NCI-H1417 treated with DMSO at 0.1 percent for 48 hours (cell line): ENCODE measurements around the gene CEP83.
"Not testable (repeated sequence)": the region's sequence is repeated elsewhere in the genome, so short reads cannot be mapped to it uniquely, and the experiment has no call there.

Experiments
- DNase-seq: peaks from one replicate; lab custom pipeline; 2025; lab: John Stamatoyannopoulos, UW

Gene CEP83

DNA sequence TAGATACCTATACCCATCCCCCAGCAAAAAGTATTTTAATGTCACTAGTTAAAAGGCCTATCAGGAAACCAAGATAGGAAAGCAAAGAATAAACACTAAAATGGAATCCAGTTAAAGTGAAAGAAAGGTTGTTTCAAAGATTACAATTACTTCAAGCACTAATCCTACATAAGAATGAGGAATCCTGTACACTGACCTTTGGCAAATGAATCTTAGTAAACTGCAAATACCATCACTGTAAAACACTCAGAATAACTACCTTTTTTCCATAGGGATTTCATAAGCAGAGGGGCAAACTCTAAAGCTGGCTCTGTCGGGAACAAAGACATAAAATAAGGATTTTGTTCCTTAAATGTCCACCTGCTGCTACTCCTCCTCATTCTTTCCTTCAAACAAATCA is 25.9 kb downstream of the CEP83 start:
- DNase-seq = no peak

- DNase-seq = no peak
Measured at GRCh38 chr12:94430304-94430703, 29.4 kb downstream of the CEP83 start.

DNA sequence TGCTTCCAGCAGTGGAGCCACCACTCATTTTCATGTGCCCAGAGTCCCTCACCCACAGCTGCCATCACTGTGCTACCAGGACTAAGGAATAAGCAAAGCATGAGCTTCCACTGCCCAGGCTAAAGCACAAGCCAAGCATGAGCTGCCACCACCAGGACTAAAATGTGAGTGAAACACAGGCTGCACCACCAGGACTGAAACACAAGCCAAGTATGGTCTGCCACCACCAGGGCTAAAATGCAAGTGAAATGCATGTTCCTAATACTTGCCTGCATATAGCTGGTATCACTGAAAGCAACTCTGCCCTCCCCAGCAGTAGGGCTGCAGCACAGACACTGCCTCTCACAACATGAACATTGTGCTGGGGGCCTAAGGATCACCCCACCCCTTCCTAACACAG is 30.0 kb downstream of the CEP83 start:
- no peak for DNase-seq

DNA sequence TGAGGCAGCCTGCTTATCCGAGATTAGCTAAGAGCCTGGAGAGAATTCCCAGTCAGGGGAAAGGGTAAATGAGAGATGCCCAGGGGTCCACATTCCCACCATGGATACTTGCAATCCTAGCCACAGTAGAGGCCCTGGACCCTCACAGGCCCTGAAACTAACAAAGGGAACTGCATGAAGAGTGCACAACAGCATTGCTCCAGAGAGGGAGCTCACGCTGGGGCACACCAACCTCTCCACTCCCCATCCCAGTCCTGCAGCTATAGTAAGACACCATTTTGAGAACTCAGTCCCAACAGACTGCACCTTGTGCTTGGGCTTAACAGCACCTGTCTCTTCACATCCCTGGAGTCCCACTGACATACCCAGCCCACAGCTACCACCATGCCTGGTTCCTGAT is 30.5 kb downstream of the CEP83 start:
- DNase-seq = no peak

GRCh38 chr12:94427501-94428381 is 31.9 kb downstream of the CEP83 start:
- no peak for DNase-seq

DNA sequence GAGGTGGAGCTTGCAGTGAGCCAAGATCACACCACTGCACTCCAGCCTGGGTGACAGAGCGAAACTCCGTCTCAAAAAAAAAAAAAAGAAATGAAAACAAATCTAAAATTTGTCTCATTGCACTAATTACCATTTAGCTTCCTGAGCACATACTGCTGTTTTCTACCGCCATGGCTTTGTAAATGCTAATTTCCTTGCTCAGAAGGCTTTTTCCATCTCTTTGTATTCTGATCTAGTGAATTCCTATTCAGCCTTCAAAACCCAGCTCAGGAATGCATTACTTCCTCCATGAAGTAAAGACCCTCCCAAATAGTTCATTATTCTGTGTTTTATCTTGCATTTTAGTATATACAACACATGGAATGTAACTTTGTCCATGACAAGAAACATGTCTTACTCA is 33.6 kb downstream of the CEP83 start:
- no peak for DNase-seq

DNA sequence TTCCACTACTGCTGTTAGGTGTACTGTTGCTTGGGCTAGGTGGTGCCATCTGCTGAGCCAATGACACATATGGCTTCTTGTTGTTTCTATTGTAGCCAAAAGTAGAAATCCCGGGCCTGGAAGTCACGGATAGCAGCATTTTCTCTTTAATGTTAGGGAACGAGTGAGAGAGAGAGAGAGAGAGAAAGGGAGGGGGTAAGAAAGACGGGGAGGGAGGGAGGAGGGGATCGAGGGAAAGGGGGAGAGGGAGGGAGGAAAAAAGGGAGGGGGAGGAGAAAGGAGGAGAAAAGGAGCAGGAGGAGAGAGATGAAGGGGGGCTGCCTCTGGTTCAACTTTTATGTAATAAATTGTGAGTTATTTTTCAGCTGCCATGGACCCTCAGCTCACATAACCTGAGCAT is 34.8 kb downstream of the CEP83 start:
- not testable (repeated sequence) for DNase-seq

- no peak for DNase-seq
Measured at GRCh38 chr12:94421868-94422740, 37.6 kb downstream of the CEP83 start.

GRCh38 chr12:94418517-94418916 is 41.1 kb downstream of the CEP83 start:
- DNase-seq = no peak

DNA sequence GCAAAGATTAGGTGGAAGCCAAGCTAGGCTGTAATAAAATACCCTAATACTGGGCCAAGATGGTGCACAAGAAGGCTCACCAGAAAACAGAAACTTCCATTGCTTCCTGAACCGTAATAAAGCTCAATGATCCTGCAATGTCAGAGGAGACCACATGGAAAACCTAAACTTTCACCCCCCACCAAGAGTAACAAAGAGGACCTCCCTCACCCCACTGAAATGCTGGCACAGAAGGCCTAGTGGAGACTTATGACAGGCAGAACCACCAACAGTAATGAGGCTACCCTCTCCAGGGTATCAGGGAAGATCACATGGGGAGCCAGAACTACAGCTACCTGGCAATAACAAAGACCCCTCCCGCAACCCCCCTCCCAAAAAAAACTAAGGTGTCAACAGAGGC is 43.1 kb downstream of the CEP83 start:
- no peak for DNase-seq

GRCh38 chr12:94415066-94415465 is 44.6 kb downstream of the CEP83 start:
- no peak for DNase-seq

DNA sequence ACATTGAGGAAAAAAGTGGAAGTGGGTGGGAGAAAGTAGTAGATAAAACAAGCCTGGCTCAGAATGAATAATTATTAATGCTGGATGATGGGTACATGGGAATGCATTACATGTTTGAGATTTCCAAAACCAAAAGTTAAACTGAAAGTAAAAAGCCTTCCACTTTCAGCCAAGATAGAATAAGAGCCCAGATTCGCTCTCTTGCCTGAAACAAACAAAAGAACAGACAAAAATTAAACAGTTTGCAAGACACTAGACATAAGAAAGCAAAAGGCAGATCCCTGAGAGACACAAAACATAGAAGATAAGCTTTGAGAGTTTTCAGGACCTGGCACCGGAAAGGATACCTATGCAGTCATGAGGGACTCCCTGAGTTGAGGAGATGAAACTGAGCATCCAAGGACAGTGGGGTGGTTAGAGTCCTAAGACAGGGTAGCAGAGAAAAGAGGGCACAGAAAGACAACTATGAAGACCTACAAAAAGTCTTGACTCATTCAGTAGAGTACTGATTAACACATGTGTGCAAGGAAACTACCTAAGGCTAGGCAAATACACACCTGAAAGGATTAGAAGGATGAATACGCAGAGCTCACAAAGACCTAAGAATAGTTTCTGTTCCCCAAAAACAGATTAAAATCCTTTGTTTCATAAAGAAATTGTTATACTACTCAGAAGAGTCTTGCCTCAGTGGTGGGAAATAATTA is 54.1 kb downstream of the CEP83 start:
- no peak for DNase-seq

DNA sequence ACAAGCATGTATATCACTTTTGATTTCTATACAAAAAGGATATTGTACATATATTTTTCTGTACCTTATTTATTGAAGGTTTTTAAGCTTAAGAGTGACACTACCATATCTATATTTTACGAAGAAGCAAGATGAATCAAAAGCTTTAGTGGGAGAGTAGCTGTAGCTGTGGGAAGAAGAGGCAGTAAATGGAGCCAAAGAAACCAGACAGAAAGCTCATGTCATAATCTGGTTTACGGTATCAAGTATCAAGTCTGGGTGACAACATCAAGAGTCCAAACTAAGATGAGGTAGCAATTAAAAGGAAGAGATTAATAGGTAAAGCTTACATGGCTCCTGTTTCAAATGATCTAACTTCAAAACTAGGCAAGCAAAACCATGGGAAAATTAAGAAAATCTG is 54.8 kb downstream of the CEP83 start:
- no peak for DNase-seq

- no peak for DNase-seq
Measured at GRCh38 chr12:94401326-94401725, 58.3 kb downstream of the CEP83 start.

DNA sequence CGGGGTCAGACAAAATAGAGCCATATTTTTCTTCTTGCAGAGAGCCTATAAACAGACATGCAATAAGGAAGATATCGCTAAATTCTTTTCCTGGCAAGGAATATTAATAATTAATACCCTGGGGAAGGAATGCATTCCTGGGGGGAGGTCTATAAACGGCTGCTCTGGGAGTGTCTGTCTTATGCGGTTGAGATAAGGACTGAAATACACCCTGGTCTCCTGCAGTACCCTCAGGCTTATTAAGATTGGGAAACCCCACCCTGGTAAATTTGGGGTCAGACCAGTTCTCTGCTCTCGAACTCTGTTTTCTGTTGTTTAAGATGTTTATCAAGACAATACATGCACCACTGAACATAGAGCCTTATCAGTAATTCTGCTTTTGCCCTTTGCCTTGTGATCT is 61.0 kb downstream of the CEP83 start:
- not testable (repeated sequence) for DNase-seq

- DNase-seq = no peak
Measured at GRCh38 chr12:94397401-94397800, 62.3 kb downstream of the CEP83 start.

DNA sequence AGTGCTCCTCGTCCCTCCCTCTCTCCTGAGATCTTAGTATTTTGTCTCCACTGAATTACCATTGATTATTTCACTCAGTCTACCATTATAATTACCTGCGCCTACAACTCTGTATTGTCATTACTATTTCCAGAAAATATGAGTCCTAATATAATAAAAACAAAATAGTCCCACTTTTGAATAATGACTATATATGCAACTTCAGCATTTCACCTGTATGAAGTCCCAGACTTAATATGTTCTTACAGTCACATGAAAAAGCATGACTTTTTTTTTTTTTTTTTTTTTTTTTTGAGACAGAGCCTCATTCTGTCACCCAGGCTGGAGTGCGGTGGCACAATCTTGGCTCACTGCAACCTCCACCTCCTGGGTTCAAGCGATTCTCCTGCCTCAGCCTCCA is 63.7 kb downstream of the CEP83 start:
- not testable (repeated sequence) for DNase-seq

GRCh38 chr12:94390130-94390485 is 69.6 kb downstream of the CEP83 start:
- no peak for DNase-seq

DNA sequence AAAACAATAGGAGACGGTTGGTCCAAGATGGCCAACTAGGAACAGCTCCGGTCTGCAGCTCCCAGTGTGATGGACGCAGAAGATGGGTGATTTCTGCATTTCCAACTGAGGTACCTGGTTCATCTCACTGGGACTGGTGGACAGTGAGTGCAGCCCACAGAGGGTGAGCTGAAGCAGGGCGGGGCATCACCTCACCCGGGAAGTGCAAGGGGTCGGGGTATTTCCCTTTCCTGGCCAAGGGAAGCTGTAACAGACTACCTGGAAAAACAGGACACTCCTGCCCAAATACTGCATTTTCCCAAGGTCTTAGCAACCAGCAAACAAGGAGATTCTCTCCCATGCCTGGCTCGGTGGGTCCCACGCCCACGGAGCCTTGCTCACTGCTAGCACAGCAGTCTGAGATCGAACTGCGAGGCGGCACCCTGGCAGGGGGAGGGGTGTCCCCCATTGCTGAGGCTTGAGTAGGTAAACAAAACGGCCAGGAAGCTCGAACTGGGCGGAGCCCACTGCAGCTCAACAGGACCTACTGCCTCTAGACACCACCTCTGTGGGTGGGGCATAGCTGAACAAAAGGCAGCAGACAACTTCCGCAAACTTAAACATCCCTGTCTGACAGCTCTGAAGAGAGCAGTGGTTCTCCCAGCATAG is 70.1 kb downstream of the CEP83 start:
- not testable (repeated sequence) for DNase-seq

GRCh38 chr12:94386422-94386821 is 73.2 kb downstream of the CEP83 start:
- no peak for DNase-seq

GRCh38 chr12:94384030-94384429 is 75.6 kb downstream of the CEP83 start:
- no peak for DNase-seq

GRCh38 chr12:94380507-94380906 is 79.2 kb downstream of the CEP83 start:
- no peak for DNase-seq
